Panc1 (cell line): ENCODE measurements around the gene UBE2QL1. TPM values are rescaled to one million over a fixed set of nuclear protein-coding genes. Genes with fewer than 3 reads are reported as not detected.

ENCODE experiments used
- ATAC-seq: fragments of 200-7000 bp; cut with Tn5 transposase; 2 replicates; pipeline ENCODE4 v1.9.1; 2020; ENCODE audit warnings: mild to moderate bottlenecking, moderate library complexity
- BruUV-seq: library from RNA; stranded (reverse); fragments of 400-500 nt; replicated peaks from 2 replicates; lab custom pipeline; 2021; lab: Mats Ljungman, UMichigan
- CTCF ChIA-PET: fragments of 300-600 bp; sonication (Branson Sonifier 250); formaldehyde crosslinking; loops from one replicate; lab custom pipeline; 2022; ENCODE audit warnings: antibody characterized with exemption; lab: Charles Lee
- POLR2A ChIA-PET: fragments of 300-600 bp; sonication (Branson Sonifier 250); formaldehyde crosslinking; loops from one replicate; lab custom pipeline; 2022; ENCODE audit warnings: antibody characterized with exemption; lab: Charles Lee
- DNase-seq: peaks from one replicate; pipeline ENCODE4 v3.0.0-alpha.2; 2010; ENCODE audit warnings: low read depth, low spot score
- H3K27ac ChIP-seq: 2 replicates; pipeline ENCODE4 v1.5.1; 2011; ENCODE audit warnings: mild to moderate bottlenecking, low read length, inconsistent platforms
- H3K27me3 ChIP-seq: fragments of 200-500 bp; sonication (Bioruptor generic); 2 replicates; pipeline ENCODE4 v1.6.0; 2014; ENCODE audit warnings: low read length, inconsistent platforms; ENCODE audit not compliant: control insufficient read depth, insufficient read depth
- H3K36me3 ChIP-seq: fragments of 200-500 bp; sonication (Bioruptor generic); 2 replicates; pipeline ENCODE4 v1.5.1; 2014; ENCODE audit warnings: inconsistent platforms, mild to moderate bottlenecking, low read length, moderate library complexity; ENCODE audit not compliant: control insufficient read depth, insufficient read depth
- H3K4me1 ChIP-seq: 2 replicates; pipeline ENCODE4 v1.5.1; 2011; ENCODE audit warnings: inconsistent platforms, mild to moderate bottlenecking, low read length, moderate library complexity; ENCODE audit not compliant: control insufficient read depth, insufficient read depth
- H3K4me3 ChIP-seq, 2 experiments: 2 replicates each; pipeline ENCODE4 v1.5.1; 2011 to 2012; ENCODE audit warnings: low read depth in 2 of 2, low read length in 2 of 2, mild to moderate bottlenecking in 2 of 2, inconsistent platforms in 1 of 2, moderate library complexity in 1 of 2
- H3K9me3 ChIP-seq: fragments of 200-500 bp; sonication (Bioruptor generic); 2 replicates; pipeline ENCODE4 v1.5.1; 2014; ENCODE audit warnings: low read depth, mild to moderate bottlenecking, inconsistent platforms, low read length, moderate library complexity; ENCODE audit not compliant: control insufficient read depth, insufficient read depth
- POLR2AphosphoS5 ChIP-seq: IDR thresholded peaks from 2 replicates; pipeline ENCODE4 v1.6.1; 2012; ENCODE audit warnings: mild to moderate bottlenecking, low read depth, low read length, moderate library complexity
- SIN3A ChIP-seq: IDR thresholded peaks from 2 replicates; pipeline ENCODE4 v1.6.1; 2012; ENCODE audit warnings: low read depth, mild to moderate bottlenecking, low read length, moderate library complexity, borderline replicate concordance; ENCODE audit not compliant: insufficient read depth
- TCF7L2 ChIP-seq: IDR thresholded peaks from 2 replicates; pipeline ENCODE4 v1.6.1; 2011; ENCODE audit warnings: mild to moderate bottlenecking, low read depth, low read length, inconsistent platforms
- in situ Hi-C: cut with HindIII; loops from 2 replicates; pipeline ENCODE4 v1.10.0; 2016; ENCODE audit warnings: low sequenced_read_pairs, low pct_unique_long_range_greater_than_20kb
- intact Hi-C: fragments of 100-400 bp; cut with micrococcal nuclease; formaldehyde crosslinking; loops from one replicate; pipeline ENCODE4 v1.10.0; 2022; ENCODE audit not compliant: unreplicated experiment
- total RNA-seq: library from RNA; stranded (reverse); gene quantifications from one replicate; pipeline ENCODE4 v1.2.1, GENCODE V29; 2021; ENCODE audit not compliant: unreplicated experiment
- TF ChIP-seq, protein P1 (sequence below), 2 experiments: IDR thresholded peaks; 2 replicates each; pipeline ENCODE4 v1.6.1; 2011 to 2012; ENCODE audit warnings: low read depth in 2 of 2, control low read depth in 1 of 2, low read length in 1 of 2, mild to moderate bottlenecking in 1 of 2, moderate library complexity in 1 of 2; ENCODE audit not compliant: insufficient read depth in 1 of 2
- TF ChIP-seq, protein P2 (sequence below): fragments of 450-650 bp; IDR thresholded peaks from 2 replicates; pipeline ENCODE4 v1.5.1; 2017; ENCODE audit warnings: mild to moderate bottlenecking

The UBE2QL1 gene
- total RNA-seq, 1 experiment from 2014 or later: not detected

DNA sequence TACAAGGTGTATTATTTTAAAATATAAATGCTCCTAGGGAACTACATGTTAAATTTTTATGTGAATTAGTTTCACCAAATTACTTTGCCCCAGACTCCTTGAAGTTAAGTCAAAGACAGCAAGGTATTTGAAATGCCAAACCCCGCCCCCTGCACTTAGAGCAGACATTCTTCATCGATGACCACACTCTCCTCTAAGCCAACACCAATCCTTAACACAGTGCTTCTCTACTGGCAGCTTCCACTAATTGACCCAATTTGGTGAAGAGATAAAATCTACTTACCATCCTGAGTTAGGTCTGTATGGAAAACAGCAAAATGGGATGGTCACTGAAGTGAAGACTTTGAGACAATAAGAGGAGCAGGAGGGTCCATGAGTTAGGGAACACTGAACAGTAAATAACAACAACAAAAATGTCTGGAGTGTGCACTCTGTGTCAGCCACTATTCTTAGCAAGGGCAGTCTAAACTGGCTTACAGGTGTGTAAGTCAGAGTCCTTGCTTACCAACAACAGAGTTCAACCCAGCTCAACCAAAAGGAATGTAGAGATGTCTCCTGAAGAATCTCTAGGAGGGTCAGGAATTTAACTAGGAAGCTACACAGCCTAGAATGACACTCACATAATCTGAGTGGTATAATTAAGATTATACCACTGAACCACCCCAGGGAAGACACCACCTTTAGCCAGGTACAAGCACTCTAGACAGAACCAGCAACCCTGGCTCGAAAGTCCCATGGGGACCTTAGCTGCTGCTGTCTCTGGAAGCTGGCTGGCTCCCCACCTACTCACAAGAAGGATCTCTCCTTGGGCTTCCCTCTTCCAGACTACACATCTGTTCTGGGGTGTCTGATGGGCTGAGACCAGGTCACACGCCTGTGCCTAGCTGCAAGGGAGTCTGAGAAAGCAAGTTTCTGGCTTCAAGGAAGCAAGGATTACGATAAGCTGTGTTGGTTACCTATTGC lies 8.8 kb upstream of the UBE2QL1 start:
- TF ChIP-seq TCF7L2 (no peak), SIN3A (no peak), POLR2AphosphoS5 (no peak)
- TF ChIP-seq, protein P1, sequence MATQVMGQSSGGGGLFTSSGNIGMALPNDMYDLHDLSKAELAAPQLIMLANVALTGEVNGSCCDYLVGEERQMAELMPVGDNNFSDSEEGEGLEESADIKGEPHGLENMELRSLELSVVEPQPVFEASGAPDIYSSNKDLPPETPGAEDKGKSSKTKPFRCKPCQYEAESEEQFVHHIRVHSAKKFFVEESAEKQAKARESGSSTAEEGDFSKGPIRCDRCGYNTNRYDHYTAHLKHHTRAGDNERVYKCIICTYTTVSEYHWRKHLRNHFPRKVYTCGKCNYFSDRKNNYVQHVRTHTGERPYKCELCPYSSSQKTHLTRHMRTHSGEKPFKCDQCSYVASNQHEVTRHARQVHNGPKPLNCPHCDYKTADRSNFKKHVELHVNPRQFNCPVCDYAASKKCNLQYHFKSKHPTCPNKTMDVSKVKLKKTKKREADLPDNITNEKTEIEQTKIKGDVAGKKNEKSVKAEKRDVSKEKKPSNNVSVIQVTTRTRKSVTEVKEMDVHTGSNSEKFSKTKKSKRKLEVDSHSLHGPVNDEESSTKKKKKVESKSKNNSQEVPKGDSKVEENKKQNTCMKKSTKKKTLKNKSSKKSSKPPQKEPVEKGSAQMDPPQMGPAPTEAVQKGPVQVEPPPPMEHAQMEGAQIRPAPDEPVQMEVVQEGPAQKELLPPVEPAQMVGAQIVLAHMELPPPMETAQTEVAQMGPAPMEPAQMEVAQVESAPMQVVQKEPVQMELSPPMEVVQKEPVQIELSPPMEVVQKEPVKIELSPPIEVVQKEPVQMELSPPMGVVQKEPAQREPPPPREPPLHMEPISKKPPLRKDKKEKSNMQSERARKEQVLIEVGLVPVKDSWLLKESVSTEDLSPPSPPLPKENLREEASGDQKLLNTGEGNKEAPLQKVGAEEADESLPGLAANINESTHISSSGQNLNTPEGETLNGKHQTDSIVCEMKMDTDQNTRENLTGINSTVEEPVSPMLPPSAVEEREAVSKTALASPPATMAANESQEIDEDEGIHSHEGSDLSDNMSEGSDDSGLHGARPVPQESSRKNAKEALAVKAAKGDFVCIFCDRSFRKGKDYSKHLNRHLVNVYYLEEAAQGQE (IDR thresholded peaks at IDR 0.05; ENCODE audit: insufficient read depth in 1 of 2, low read depth in 2 of 2, low read length in 1 of 2): no peak
- TF ChIP-seq, protein P2, sequence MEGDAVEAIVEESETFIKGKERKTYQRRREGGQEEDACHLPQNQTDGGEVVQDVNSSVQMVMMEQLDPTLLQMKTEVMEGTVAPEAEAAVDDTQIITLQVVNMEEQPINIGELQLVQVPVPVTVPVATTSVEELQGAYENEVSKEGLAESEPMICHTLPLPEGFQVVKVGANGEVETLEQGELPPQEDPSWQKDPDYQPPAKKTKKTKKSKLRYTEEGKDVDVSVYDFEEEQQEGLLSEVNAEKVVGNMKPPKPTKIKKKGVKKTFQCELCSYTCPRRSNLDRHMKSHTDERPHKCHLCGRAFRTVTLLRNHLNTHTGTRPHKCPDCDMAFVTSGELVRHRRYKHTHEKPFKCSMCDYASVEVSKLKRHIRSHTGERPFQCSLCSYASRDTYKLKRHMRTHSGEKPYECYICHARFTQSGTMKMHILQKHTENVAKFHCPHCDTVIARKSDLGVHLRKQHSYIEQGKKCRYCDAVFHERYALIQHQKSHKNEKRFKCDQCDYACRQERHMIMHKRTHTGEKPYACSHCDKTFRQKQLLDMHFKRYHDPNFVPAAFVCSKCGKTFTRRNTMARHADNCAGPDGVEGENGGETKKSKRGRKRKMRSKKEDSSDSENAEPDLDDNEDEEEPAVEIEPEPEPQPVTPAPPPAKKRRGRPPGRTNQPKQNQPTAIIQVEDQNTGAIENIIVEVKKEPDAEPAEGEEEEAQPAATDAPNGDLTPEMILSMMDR: no peak
- in situ Hi-C loops: no loop called here
- H3K36me3 ChIP-seq: no peaks in the 10 kb centered on the region
- DNase-seq (no peak), ATAC-seq (no peak)
- ChIA-PET POLR2A (no interaction called here), CTCF (no interaction called here)
- peaks cover 8% of the 10 kb centered on the region; the same call in 1 of the 2 replicates for H3K27me3 ChIP-seq
- intact Hi-C loops: no loop called here
- no peaks in the 10 kb centered on the region for H3K9me3 ChIP-seq
- H3K27ac ChIP-seq: no peak overlapping the region
- no TSS peak for BruUV-seq
- H3K4me3 ChIP-seq: no peak overlapping the region
- no peaks in the 10 kb centered on the region for H3K4me1 ChIP-seq

DNA sequence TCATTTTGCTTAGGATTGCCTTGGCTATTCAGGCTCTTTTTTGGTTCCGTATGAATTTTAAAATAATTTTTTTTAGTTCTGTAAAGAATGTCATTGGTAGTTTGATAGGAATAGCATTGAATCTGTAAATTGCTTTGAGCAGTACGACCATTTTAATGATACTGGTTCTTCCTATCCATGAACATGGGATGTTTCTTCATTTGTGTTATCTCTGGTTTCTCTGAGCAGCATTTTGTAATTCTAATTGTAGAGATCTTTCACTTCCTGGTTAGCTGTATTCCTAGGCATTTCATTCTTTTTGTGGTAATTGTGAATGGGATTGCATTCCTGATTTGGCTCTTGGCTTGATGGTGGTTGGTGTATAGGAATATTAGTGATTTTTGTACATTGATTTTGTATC lies 6.3 kb upstream of the UBE2QL1 start:
- ChIA-PET CTCF (no interaction called here), POLR2A (no interaction called here)
- Histone ChIP-seq H3K4me3 (no peak overlapping the region), H3K36me3 (no peaks in the 10 kb centered on the region), H3K27me3 (no peaks in the 10 kb centered on the region; the same call in 1 of the 2 replicates), H3K27ac (no peak overlapping the region), H3K4me1 (no peaks in the 10 kb centered on the region), H3K9me3 (no peaks in the 10 kb centered on the region)
- intact Hi-C loops: no loop called here
- TF ChIP-seq SIN3A: no peak
- TF ChIP-seq, protein P2: no peak
- no peak for TF ChIP-seq POLR2AphosphoS5
- TF ChIP-seq, protein P1 (IDR thresholded peaks at IDR 0.05; ENCODE audit: insufficient read depth in 1 of 2, low read depth in 2 of 2, low read length in 1 of 2): no peak
- TF ChIP-seq TCF7L2: no peak
- in situ Hi-C loops: no loop called here
- no TSS peak for BruUV-seq
- no peak for DNase-seq
- ATAC-seq: no peak
